ENCODE measurements around the gene CRYBG1. TPM values are rescaled to one million over a fixed set of nuclear protein-coding genes. Genes with fewer than 3 reads are reported as not detected.

The CRYBG1 gene
- total RNA-seq, 1 experiment from 2014 or later: 10.7 TPM

GRCh38 chr6:106360410-106360988 is at the start of gene CRYBG1 (continued):
- TF ChIP-seq REST (IDR thresholded peaks at IDR 0.05; ENCODE audit: low read depth): no peak
- no peak for TF ChIP-seq TCF7L2 (IDR thresholded peaks at IDR 0.05; ENCODE audit: borderline replicate concordance, extremely low read depth, insufficient read depth, insufficient read length)
- peak; percentile 90 for TF ChIP-seq CBX3 (IDR thresholded peaks at IDR 0.05; ENCODE audit: low read depth)
- no peak for TF ChIP-seq ATF3 (IDR thresholded peaks at IDR 0.05)
- TF ChIP-seq RAD21 (IDR thresholded peaks at IDR 0.05; ENCODE audit: low read depth): peak; percentile 86
- peak; percentile 54 for TF ChIP-seq MAX (IDR thresholded peaks at IDR 0.05)
- peak; percentile 70; the same call in 1 of the 2 replicates for TF ChIP-seq EGR1 (IDR thresholded peaks at IDR 0.05; ENCODE audit: low read depth)

- Histone ChIP-seq H3K27me3 (ENCODE audit: insufficient read depth, low read length) (no peaks in the 10 kb centered on the region), H3K9ac (ENCODE audit: low read length) (no peak overlapping the region), H2AFZ (ENCODE audit: low read depth, low read length, poor library complexity, severe bottlenecking) (no peak overlapping the region), H3K36me3 (ENCODE audit: control insufficient read depth in 1 of 2, insufficient read depth in 2 of 2, low read length in 2 of 2) (peaks cover 7 to 9% of the 10 kb centered on the region in 2 experiments; a peak in 2 of 4 replicates), H3K4me2 (ENCODE audit: low read length) (no peak overlapping the region), H3K9me3 (ENCODE audit: control insufficient read depth in 1 of 2, insufficient read depth in 1 of 2, low read depth in 1 of 2, low read length in 2 of 2) (no peaks in the 10 kb centered on the region), H3K4me3 (replicated peaks in 1 of 2; ENCODE audit: low read depth in 1 of 2, low read length in 2 of 2) (no peak overlapping the region), H3K4me1 (ENCODE audit: control insufficient read depth in 1 of 2, insufficient read depth in 2 of 2, low read length in 2 of 2) (peaks cover 10 to 20% of the 10 kb centered on the region in 2 experiments; a peak in 3 of 4 replicates), H3K79me2 (ENCODE audit: insufficient read depth, low read length) (peaks cover 90% of the 10 kb centered on the region), H4K20me1 (ENCODE audit: insufficient read depth) (peaks cover 5% of the 10 kb centered on the region; the same call in 1 of the 2 replicates), H3K9me2 (ENCODE audit: insufficient read depth) (no peaks in the 10 kb centered on the region), H3K27ac (ENCODE audit: low read depth, low read length) (no peak overlapping the region)
- ChIA-PET POLR2A (interaction anchor here (2.0 kb wide), 1 partner anchor 10 kb away, joined by 9 read pairs; the partner anchor contains the start of gene ATG5), CTCF (interaction anchor here (1.0 kb wide), 1 partner anchor 682 kb away, joined by 3 read pairs; no protein-coding TSS in a partner anchor), RAD21 (ENCODE audit: low non-redundant PET in 1 of 2, low total read pairs in 2 of 2, uncharacterized antibody in 2 of 2, unreplicated experiment in 2 of 2) (no interaction called here)
- DNase-seq (ENCODE audit: low read depth, low spot score) (no peak), ATAC-seq (no peak)
- intact Hi-C loops (cut with micrococcal nuclease): no loop called here
- BruUV-seq (replicated peaks): no TSS peak
- TF ChIP-seq ZFX (IDR thresholded peaks at IDR 0.05): no peak
- TF ChIP-seq EZH2phosphoT487 (IDR thresholded peaks at IDR 0.05; ENCODE audit: borderline replicate concordance): no peak
- no peak for TF ChIP-seq FOSL1 (IDR thresholded peaks at IDR 0.05; ENCODE audit: low read depth)
- no peak for TF ChIP-seq ZBTB33 (IDR thresholded peaks at IDR 0.05; ENCODE audit: extremely low read depth, insufficient replicate concordance, low read length)
- no peak for TF ChIP-seq EGR1 (IDR thresholded peaks at IDR 0.05; ENCODE audit: low read depth)
- no peak for TF ChIP-seq REST (IDR thresholded peaks at IDR 0.05; ENCODE audit: low read depth)
- TF ChIP-seq RAD21 (IDR thresholded peaks at IDR 0.05; ENCODE audit: low read depth): no peak
- TF ChIP-seq YY1 (IDR thresholded peaks at IDR 0.05; ENCODE audit: extremely low read depth, insufficient replicate concordance, low read depth, low read length): no peak
These were observed 44.6 kb upstream of the CRYBG1 start for GRCh38 chr6:106315765-106316374.

Measured in HCT116 (cell line).